Transverse colon (tissue), 3 donors: ENCODE results near the gene LRRC3.

ENCODE experiments used
- CTCF ChIP-seq, 5 experiments: fragments of 200-600 bp in 3 of 5; fragments of 450-650 bp in 2 of 5; sonication (generic) in 3 of 5; IDR thresholded peaks; 1 replicate in 2 of 5; 2 replicates in 3 of 5; pipeline ENCODE4 v1.5.1; 2016 to 2017; ENCODE audit warnings: antibody characterized with exemption in 5 of 5, inconsistent platforms in 3 of 5, mild to moderate bottlenecking in 2 of 5, moderate library complexity in 1 of 5
- POLR2A ChIP-seq: fragments of 450-650 bp; IDR thresholded peaks from one replicate; pipeline ENCODE4 v1.6.1; 2016; ENCODE audit warnings: antibody characterized with exemption, mild to moderate bottlenecking, moderate library complexity

GRCh38 chr21:44426663-44427191 lies 28.6 kb upstream of the LRRC3 start:
- no peak for TF ChIP-seq CTCF (IDR thresholded peaks at IDR 0.05)
- no peak for TF ChIP-seq POLR2A
